Measurements from ENCODE around the gene SMS. TPM values are rescaled to one million over a fixed set of nuclear protein-coding genes. Genes with fewer than 3 reads are reported as not detected.
"Not testable (repeated sequence)": the region's sequence is repeated elsewhere in the genome, so short reads cannot be mapped to it uniquely, and the experiment has no call there.

The SMS gene
- total RNA-seq, 1 donor from 2014 or later, result 174 TPM

GRCh38 chrX:21952624-21953023, 12.1 kb downstream of the SMS start:
- DNase-seq, result no peak

- not testable (repeated sequence) for DNase-seq
These were observed 12.8 kb downstream of the SMS start for GRCh38 chrX:21953195-21953830.

- DNase-seq, result no peak
These were observed 15.1 kb downstream of the SMS start for GRCh38 chrX:21955403-21956189.

- no peak for DNase-seq
These were observed 16.3 kb downstream of the SMS start for GRCh38 chrX:21956783-21957182.

- DNase-seq, result no peak
These were observed 17.7 kb downstream of the SMS start for GRCh38 chrX:21958187-21958586.

GRCh38 chrX:21958916-21959315, 18.4 kb downstream of the SMS start:
- DNase-seq, result no peak

GRCh38 chrX:21959362-21960051, 19.0 kb downstream of the SMS start:
- no peak for DNase-seq

- DNase-seq, result no peak
These were observed 20.3 kb downstream of the SMS start for GRCh38 chrX:21960569-21961541.

GRCh38 chrX:21962361-21962760, 21.9 kb downstream of the SMS start:
- no peak for DNase-seq

GRCh38 chrX:21963269-21963668, 22.8 kb downstream of the SMS start:
- no peak for DNase-seq

GRCh38 chrX:21963731-21964405, 23.4 kb downstream of the SMS start:
- no peak for DNase-seq

GRCh38 chrX:21966866-21967265, 26.4 kb downstream of the SMS start:
- no peak for DNase-seq

GRCh38 chrX:21968333-21968732, 27.8 kb downstream of the SMS start:
- no peak for DNase-seq

- DNase-seq, result no peak
These were observed 29.8 kb downstream of the SMS start for GRCh38 chrX:21970326-21970725.

GRCh38 chrX:21972046-21972445, 31.5 kb downstream of the SMS start:
- no peak for DNase-seq

GRCh38 chrX:21972721-21973120, 32.2 kb downstream of the SMS start:
- no peak for DNase-seq

- no peak for DNase-seq
These were observed 33.0 kb downstream of the SMS start for GRCh38 chrX:21973321-21974010.

GRCh38 chrX:21974011-21974385, 33.5 kb downstream of the SMS start:
- DNase-seq, result no peak

GRCh38 chrX:21975242-21975641, 34.7 kb downstream of the SMS start:
- DNase-seq, result no peak

GRCh38 chrX:21975812-21976211, 35.3 kb downstream of the SMS start:
- no peak for DNase-seq

GRCh38 chrX:21978346-21978745, 37.8 kb downstream of the SMS start:
- no peak for DNase-seq

Data from occipital lobe (tissue), 2 donors.